Lower lobe of right lung (tissue), 2 donors: ENCODE measurements around the gene ADCY3. TPM values are rescaled to one million over a fixed set of nuclear protein-coding genes. Genes with fewer than 3 reads are reported as not detected.
"Not testable (repeated sequence)": the region's sequence is repeated elsewhere in the genome, so short reads cannot be mapped to it uniquely, and the experiment has no call there.

Experiments
- ATAC-seq, 2 donors: fragments of 200-7000 bp; cut with Tn5 transposase; one replicate each; pipeline ENCODE4 v1.9.1; 2020 to 2022; ENCODE audit warnings: mild to moderate bottlenecking in 2 of 2, moderate library complexity in 2 of 2
- DNase-seq: peaks from one replicate; pipeline ENCODE4 v3.0.0-alpha.2; 2020
- H3K27ac ChIP-seq: fragments of 200-600 bp; one replicate; pipeline ENCODE4 v1.8.0; 2022
- H3K27me3 ChIP-seq: fragments of 200-600 bp; one replicate; pipeline ENCODE4 v1.8.0; 2022; ENCODE audit warnings: low read depth
- H3K36me3 ChIP-seq: fragments of 200-600 bp; one replicate; pipeline ENCODE4 v1.8.0; 2022; ENCODE audit warnings: mild to moderate bottlenecking
- H3K4me1 ChIP-seq: fragments of 200-600 bp; one replicate; pipeline ENCODE4 v1.8.0; 2022
- H3K4me3 ChIP-seq: fragments of 200-600 bp; one replicate; pipeline ENCODE4 v1.8.0; 2022; ENCODE audit warnings: mild to moderate bottlenecking
- H3K9me3 ChIP-seq: fragments of 200-600 bp; one replicate; pipeline ENCODE4 v1.8.0; 2022
- CTCF ChIP-seq: fragments of 200-600 bp; IDR thresholded peaks from one replicate; pipeline ENCODE4 v1.8.0; 2022; ENCODE audit warnings: antibody characterized with exemption, mild to moderate bottlenecking
- intact Hi-C: fragments of 100-400 bp; cut with DNase I; formaldehyde crosslinking; loops from one replicate; pipeline ENCODE4 v1.11.0; 2022
- total RNA-seq: library from RNA; stranded (reverse); fragmentation: NEBNext Ultra II Directional; extraction: Animal tissue kit (Norgen Biotek cat#: 25700); gene quantifications from one replicate; pipeline ENCODE4 v1.2.1, GENCODE V29; 2021
- donor health status: DM: no; HTN: yes; CAD: no; lungs with severe emphysema.

ADCY3 gene
- total RNA-seq, 1 donor from 2014 or later: 36.1 TPM

DNA sequence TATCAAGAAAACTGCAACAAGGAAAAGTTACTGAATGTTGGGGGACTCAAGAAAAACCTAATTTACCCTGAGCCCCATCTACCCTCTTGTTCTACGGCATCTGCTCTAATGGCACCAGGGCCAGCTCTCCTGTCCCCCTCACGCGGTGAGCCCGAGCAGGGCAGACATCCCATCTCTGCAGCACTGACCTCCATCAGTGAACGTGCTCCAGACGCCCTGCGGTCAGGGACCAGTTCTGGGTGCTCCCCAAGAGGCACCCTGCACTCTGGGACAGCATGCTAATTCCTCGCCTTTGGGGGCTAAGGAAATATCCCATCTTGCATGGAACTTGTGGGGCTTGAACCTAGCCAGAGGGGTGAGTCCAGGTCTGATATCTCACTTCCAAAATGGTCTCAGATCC is 83.8 kb downstream of the ADCY3 start:
- Histone ChIP-seq H3K4me3 (no peak overlapping the region), H3K27ac (no peak overlapping the region), H3K4me1 (no peaks in the 10 kb centered on the region), H3K36me3 (peaks cover 23% of the 10 kb centered on the region), H3K9me3 (no peaks in the 10 kb centered on the region), H3K27me3 (no peaks in the 10 kb centered on the region)
- intact Hi-C loops: no loop called here
- ATAC-seq (no peak), DNase-seq (no peak)
- TF ChIP-seq CTCF: no peak

DNA sequence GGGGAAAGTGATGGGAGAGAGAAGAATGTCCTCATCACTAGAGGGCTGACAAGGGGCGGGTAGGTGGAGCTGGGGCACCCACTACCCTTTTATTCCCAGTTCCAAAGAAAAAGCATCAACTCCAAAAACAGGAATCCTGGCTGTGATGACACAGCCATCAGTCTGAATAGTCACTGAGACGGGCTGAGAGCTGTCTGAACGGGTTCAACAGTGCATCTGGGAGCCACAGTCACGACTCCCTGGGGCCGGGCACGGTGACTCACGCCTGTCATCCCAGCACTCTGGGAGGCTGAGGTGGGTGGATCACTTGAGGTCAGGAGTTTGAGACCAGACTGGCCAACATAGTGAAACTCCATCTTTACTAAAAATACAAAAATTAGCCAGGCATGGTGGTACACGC is 84.6 kb downstream of the ADCY3 start:
- H3K27me3 ChIP-seq, H3K4me1 ChIP-seq, intact Hi-C loops, H3K4me3 ChIP-seq, DNase-seq, H3K27ac ChIP-seq, ATAC-seq, H3K9me3 ChIP-seq: not testable (repeated sequence)
- peaks cover 19% of the 10 kb centered on the region for H3K36me3 ChIP-seq

GRCh38 chr2:24834733-24835395 is 85.2 kb downstream of the ADCY3 start:
- DNase-seq: no peak
- Histone ChIP-seq H3K27me3 (no peaks in the 10 kb centered on the region), H3K9me3 (no peaks in the 10 kb centered on the region), H3K36me3 (peaks cover 15% of the 10 kb centered on the region), H3K4me1 (no peaks in the 10 kb centered on the region), H3K27ac (no peak overlapping the region), H3K4me3 (no peak overlapping the region)
- no peak for ATAC-seq
- TF ChIP-seq CTCF: no peak
- intact Hi-C loops: no loop called here

DNA sequence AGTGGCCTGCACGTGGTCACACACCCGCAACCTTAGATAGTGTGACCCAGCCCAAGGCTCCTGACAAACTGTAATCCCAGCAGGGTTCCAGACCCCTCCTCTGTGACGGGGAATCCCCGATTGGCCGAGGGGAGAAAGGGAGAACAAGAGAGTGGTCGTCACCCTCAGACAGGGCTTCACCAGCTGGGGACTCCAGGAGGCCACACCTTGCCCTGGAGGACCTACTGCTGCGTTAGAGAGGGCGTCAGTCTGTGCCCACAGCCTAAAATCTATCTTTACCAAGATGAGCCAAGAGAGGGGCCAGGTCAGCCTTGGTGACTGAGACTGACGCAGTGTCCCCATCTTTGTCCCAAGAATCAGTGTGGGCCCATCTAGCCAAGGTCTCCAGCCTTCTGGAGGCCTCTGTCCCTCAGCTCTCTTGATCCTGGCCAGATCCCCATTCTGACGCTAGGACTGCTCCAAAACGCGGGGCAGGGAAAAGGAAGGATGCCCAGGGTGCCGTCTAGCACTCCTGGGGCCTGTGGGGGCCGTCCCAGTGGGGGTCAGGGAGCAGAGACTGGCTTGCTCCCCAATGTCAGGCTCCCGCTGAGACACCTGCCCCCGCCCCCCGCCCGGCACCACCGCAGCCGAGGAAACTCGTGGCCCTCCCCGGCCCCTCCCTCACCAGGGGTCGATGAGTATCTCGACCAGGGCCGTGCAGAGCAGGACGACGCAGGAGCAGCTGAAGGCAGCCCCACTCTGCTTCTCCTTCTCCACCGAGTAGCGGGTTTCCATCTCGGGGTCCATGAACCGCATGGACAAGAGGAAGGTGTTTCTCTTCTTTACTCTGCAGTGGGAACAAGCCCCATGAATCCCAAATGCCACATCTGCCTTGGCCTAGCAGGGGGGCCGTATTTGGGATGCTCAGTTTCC is 86.0 kb downstream of the ADCY3 start:
- no peak for TF ChIP-seq CTCF
- Histone ChIP-seq H3K36me3 (peaks cover 9% of the 10 kb centered on the region), H3K4me1 (no peaks in the 10 kb centered on the region), H3K27me3 (no peaks in the 10 kb centered on the region), H3K9me3 (no peaks in the 10 kb centered on the region), H3K27ac (no peak overlapping the region), H3K4me3 (no peak overlapping the region)
- DNase-seq (no peak), ATAC-seq (no peak)
- intact Hi-C loops: no loop called here

DNA sequence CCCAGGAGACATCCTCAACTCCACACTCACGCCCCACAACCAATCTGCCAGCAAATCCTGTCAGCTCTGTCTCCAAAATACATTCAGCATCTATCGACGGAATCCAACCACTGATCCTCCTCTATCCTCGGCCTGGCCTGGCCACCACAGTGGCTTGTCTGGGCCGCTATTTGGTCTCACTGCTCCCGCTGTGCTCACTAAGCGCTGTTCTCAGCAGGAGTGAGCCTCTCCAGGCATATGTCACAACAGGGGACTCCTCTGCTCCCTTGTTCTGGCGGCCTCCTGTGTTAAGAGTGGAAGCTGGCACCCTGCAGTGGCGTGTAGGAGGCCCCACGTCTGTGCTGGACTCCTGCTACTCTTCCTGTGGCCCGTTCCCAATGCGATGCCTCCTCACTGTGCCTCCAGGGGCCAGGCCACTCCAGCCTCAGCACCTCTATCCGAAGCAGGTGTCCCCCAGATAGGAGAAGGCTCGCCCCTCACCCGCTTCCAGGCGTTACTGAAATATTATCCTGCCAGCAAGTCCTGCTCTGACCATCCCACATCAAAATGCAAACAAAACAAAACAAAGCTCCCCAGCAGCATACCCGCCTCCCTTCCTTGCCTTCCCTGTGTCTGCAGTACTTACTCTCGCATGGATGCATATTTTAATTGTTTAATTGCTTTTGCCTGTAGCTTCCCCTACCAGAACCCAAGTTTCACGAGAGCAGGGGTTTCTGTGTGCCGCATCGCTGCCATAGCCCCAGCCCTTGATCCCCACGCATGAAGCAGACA is 86.9 kb downstream of the ADCY3 start:
- H3K27me3 ChIP-seq: no peaks in the 10 kb centered on the region
- H3K36me3 ChIP-seq: peaks cover 9% of the 10 kb centered on the region
- ATAC-seq (no peak), DNase-seq (no peak)
- no peak overlapping the region for H3K27ac ChIP-seq
- TF ChIP-seq CTCF: no peak
- intact Hi-C loops: no loop called here
- no peaks in the 10 kb centered on the region for H3K9me3 ChIP-seq
- no peaks in the 10 kb centered on the region for H3K4me1 ChIP-seq
- H3K4me3 ChIP-seq: no peak overlapping the region
